Colon (tissue), 2 donors: Measurements from ENCODE around the gene PDCD6IP.

Experiments used
- FAIRE-seq: peaks from 2 replicates; lab custom pipeline; 2012; peaks lifted over from hg19 to GRCh38; lab: Jason Lieb, UNC
- donor health status: control.
- donor health status: control.

The PDCD6IP gene

DNA sequence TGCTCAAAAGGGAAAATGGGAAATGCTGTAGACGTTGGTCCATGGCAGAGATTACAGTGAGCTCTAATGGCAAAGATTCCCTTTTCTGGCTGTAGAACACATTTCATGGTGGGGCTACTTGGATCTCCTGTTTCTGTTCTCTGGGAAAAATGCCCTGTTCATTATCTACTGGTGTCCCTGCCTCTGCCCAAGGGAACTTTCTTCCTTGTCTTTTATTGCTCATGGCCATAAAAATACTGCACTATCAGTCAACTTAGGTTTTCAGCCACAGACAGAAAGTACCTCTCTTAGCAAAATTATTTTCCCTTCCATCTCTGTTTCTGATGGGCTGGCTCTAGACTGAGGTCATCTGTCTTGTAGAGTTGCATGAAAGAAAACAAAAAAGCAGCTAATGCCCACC is 98.9 kb downstream of the PDCD6IP start:
- FAIRE-seq: no peak

DNA sequence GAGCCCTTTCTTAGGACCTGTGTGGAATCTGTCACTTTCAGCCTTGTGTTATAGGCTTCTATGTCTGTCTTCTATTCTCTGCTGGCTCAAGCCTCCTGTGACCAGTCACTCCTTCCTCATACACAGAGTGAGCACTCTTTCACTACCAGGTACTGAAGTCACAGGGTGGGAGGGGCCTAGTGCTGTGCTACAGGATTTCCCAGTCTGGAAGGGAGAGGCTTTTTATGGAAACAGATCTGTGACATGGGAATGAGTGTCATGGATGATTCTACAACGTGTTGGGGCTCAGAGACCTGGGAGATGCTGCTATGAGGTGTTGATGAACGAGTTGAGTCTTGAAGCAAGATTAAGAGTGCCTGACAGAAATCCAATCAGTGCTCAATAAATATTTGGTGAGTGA is 100.5 kb downstream of the PDCD6IP start:
- no peak for FAIRE-seq

DNA sequence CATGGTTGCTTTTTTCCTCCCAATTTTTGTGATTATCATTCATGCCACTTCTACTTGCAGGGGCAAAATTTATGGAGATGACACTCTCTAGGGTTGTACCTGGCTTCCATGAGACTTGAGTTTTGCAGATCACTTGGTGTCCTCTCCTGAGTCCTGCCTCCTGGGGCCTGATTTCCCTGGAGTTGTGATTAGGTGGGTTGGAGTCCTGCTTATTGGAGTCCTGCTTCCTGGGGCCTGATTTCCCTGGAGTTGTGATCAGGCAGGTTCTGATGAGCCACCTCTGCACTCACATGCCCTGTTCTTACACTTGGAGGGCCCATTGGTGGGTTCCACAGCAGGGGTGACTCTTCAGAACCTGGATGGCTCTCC is 102.0 kb downstream of the PDCD6IP start:
- FAIRE-seq: no peak

GRCh38 chr3:33900809-33901505 is 102.5 kb downstream of the PDCD6IP start:
- no peak for FAIRE-seq

DNA sequence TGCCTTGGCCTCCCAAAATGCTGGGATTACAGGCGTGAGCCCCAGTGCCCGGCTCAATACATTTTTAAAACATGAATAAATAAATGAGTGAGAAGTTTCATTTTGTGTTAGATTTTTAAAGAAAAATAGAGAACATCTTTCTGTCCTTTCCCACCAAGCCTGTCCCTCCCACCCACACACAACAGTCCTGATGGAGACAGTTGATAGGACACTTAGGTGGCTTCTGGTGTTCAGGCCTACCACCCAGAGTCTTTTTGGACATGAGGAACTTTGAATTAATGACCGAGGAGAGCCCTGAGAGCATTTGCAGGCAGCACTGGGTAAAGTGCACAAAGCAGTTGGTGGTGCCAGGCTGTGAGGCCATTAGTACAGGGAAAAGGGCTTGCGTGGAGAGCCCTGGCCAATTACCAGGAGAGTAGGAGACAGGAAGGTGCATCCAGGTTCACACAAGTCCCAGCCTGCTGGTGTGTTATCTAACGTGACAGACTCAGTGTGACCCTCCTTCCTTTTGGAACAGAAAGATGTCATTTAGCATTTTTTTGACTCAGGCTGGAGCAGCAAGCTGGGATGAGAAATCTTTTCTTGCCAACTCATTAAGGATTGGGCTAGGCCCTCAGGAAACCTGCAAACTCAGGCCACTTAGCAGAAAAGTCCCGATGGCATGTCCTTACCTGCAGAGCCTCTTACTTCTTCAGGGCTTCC is 103.6 kb downstream of the PDCD6IP start:
- no peak for FAIRE-seq

DNA sequence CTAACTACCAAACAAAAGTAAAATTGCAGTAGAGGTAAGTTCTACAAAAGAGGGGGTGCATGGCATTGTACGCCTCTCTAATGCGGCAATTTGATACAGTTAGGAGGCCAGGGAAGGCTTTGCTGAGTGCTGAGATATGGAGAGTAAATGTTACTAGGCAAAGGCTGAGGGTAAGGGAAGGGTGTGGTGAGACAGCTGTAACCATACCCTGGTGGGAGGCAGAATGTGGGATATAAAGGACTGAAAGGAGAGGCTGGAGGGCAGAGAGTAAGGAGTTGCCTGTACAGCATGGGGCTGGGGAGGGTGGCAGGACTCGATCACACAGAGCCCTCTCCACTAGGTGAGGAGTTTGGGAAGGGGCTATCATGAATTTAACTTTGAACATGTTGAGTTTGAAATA is 106.3 kb downstream of the PDCD6IP start:
- no peak for FAIRE-seq

DNA sequence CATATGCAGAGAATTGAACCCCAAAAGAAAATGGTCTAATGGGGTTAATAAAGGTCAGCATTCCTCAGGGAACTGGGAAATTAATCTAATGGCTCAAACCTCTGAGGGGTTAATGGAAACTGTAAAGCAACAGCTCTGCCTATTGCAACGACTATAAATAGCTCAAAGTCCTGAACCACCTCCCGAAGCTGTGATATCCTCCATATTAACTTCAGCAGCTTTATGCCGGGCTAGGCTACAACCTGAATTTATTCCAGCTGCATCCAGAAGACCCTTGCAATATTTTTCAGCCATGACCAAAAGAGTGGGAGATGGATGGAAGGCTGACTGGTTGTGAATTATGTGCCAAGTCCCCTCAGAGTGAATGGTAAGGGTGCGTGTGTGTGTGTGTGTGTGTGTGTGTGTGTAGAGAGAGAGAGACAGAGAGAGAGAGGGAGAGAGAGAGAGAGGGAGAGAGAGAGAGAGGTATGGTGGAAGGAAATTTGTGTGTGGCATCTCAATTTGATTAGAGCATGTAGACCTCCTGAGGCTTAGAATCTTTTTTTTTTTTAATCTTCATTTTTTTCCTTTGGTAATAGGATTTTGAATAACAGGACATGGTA is 109.9 kb downstream of the PDCD6IP start:
- FAIRE-seq: no peak

DNA sequence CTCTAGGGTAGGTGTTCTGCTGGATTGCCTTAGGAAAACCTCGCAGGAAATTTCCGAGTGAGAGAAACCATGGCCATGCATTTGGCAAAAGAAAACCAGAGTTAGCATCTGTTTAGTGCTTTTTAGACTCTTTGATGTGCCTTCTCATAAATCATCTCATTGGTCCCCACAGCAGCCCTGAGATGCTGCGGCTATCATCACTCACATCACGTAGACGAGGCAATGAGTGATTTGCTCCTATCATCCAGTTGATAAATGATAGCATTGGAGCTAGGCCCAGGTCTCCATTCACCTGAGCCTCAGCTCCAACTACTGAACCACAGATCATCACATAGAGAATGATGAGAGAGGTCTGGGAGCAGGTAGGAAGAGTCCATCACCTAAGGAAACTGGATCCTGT is 111.1 kb downstream of the PDCD6IP start:
- no peak for FAIRE-seq

- FAIRE-seq: no peak
These were observed 111.6 kb downstream of the PDCD6IP start for GRCh38 chr3:33910031-33910430.

- FAIRE-seq: no peak
These were observed 113.3 kb downstream of the PDCD6IP start for GRCh38 chr3:33911525-33912322.

GRCh38 chr3:33914212-33914611 is 115.8 kb downstream of the PDCD6IP start:
- no peak for FAIRE-seq

- FAIRE-seq: no peak
These were observed 116.4 kb downstream of the PDCD6IP start for GRCh38 chr3:33914731-33915379.

GRCh38 chr3:33915796-33916546 is 117.5 kb downstream of the PDCD6IP start:
- no peak for FAIRE-seq

- FAIRE-seq: no peak
These were observed 119.8 kb downstream of the PDCD6IP start for GRCh38 chr3:33918126-33918756.
